Measurements from ENCODE around the gene HADH.

GRCh38 chr4:108068442-108068841, 78.8 kb downstream of the HADH start:
- TF ChIP-seq, protein P1, sequence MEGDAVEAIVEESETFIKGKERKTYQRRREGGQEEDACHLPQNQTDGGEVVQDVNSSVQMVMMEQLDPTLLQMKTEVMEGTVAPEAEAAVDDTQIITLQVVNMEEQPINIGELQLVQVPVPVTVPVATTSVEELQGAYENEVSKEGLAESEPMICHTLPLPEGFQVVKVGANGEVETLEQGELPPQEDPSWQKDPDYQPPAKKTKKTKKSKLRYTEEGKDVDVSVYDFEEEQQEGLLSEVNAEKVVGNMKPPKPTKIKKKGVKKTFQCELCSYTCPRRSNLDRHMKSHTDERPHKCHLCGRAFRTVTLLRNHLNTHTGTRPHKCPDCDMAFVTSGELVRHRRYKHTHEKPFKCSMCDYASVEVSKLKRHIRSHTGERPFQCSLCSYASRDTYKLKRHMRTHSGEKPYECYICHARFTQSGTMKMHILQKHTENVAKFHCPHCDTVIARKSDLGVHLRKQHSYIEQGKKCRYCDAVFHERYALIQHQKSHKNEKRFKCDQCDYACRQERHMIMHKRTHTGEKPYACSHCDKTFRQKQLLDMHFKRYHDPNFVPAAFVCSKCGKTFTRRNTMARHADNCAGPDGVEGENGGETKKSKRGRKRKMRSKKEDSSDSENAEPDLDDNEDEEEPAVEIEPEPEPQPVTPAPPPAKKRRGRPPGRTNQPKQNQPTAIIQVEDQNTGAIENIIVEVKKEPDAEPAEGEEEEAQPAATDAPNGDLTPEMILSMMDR (IDR thresholded peaks at IDR 0.05; ENCODE audit: low read depth, low read length, missing input control): no peak
- no peak for TF ChIP-seq RAD21 (IDR thresholded peaks at IDR 0.05)
- no peak for TF ChIP-seq JUND (IDR thresholded peaks at IDR 0.05)
- TF ChIP-seq, protein P2, sequence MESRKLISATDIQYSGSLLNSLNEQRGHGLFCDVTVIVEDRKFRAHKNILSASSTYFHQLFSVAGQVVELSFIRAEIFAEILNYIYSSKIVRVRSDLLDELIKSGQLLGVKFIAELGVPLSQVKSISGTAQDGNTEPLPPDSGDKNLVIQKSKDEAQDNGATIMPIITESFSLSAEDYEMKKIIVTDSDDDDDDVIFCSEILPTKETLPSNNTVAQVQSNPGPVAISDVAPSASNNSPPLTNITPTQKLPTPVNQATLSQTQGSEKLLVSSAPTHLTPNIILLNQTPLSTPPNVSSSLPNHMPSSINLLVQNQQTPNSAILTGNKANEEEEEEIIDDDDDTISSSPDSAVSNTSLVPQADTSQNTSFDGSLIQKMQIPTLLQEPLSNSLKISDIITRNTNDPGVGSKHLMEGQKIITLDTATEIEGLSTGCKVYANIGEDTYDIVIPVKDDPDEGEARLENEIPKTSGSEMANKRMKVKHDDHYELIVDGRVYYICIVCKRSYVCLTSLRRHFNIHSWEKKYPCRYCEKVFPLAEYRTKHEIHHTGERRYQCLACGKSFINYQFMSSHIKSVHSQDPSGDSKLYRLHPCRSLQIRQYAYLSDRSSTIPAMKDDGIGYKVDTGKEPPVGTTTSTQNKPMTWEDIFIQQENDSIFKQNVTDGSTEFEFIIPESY (IDR thresholded peaks at IDR 0.05): no peak
- TF ChIP-seq, protein P3, sequence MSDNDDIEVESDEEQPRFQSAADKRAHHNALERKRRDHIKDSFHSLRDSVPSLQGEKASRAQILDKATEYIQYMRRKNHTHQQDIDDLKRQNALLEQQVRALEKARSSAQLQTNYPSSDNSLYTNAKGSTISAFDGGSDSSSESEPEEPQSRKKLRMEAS (IDR thresholded peaks at IDR 0.05): no peak

All from liver (tissue), 3 donors.